GM12878 (cell line): ENCODE measurements around the gene GSG1.

Source experiments
- EGR1 ChIP-seq, 2 experiments: IDR thresholded peaks; 1 replicate in 1 of 2; 2 replicates in 1 of 2; pipeline ENCODE4 v1.6.1; 2011 to 2012; ENCODE audit warnings: low read depth in 2 of 2, low read length in 2 of 2, borderline replicate concordance in 1 of 2, mild to moderate bottlenecking in 1 of 2, moderate library complexity in 1 of 2
- EP300 ChIP-seq, 2 experiments: fragments of 150-350 bp in 1 of 2; IDR thresholded peaks; 2 replicates each; pipeline ENCODE4 v1.6.1; 2011 to 2012; ENCODE audit warnings: low read depth in 2 of 2, low read length in 2 of 2, borderline replicate concordance in 1 of 2, improper control_type of control experiment in 1 of 2, inconsistent platforms in 1 of 2; ENCODE audit not compliant: control insufficient read depth in 1 of 2
- FOXM1 ChIP-seq: IDR thresholded peaks from 2 replicates; pipeline ENCODE4 v1.6.1; 2012; ENCODE audit warnings: low read depth, mild to moderate bottlenecking, inconsistent platforms, low read length, moderate library complexity
- POLR2A ChIP-seq: IDR thresholded peaks from 2 replicates; pipeline ENCODE4 v1.6.1; 2011; ENCODE audit warnings: low read depth, mild to moderate bottlenecking, low read length
- POLR2AphosphoS5 ChIP-seq: IDR thresholded peaks from 2 replicates; pipeline ENCODE4 v1.6.1; 2011; ENCODE audit warnings: mild to moderate bottlenecking, low read length, inconsistent platforms
- SMC3 ChIP-seq: IDR thresholded peaks from 2 replicates; pipeline ENCODE4 v1.6.1; 2011; ENCODE audit warnings: low read length, improper control_type of control experiment, borderline replicate concordance
- SPI1 ChIP-seq: IDR thresholded peaks from 2 replicates; pipeline ENCODE4 v1.6.1; 2011; ENCODE audit warnings: low read depth, mild to moderate bottlenecking, low read length, moderate library complexity, borderline replicate concordance; ENCODE audit not compliant: insufficient read depth
- ZNF384 ChIP-seq: IDR thresholded peaks from 2 replicates; pipeline ENCODE4 v1.6.1; 2012; ENCODE audit warnings: low read depth, mild to moderate bottlenecking, low read length, improper control_type of control experiment, borderline replicate concordance
- TF ChIP-seq, protein P1 (sequence below), 3 experiments: IDR thresholded peaks in 2 of 3; conservative IDR thresholded peaks in 1 of 3; 2 replicates each; pipeline ENCODE4 v1.5.1; 2011; ENCODE audit warnings: low read depth in 3 of 3, low read length in 3 of 3, mild to moderate bottlenecking in 3 of 3, control low read depth in 2 of 3, moderate library complexity in 2 of 3, inconsistent platforms in 1 of 3, mixed read lengths in 1 of 3; ENCODE audit not compliant: control insufficient read depth in 2 of 3, insufficient read depth in 1 of 3; ENCODE audit errors: extremely low read depth in 1 of 3
- TF ChIP-seq, protein P2 (sequence below): IDR thresholded peaks from 2 replicates; pipeline ENCODE4 v1.6.1; 2012; ENCODE audit warnings: mild to moderate bottlenecking, low read depth, low read length
- TF ChIP-seq, protein P3 (sequence below): fragments of 450-650 bp; IDR thresholded peaks from 2 replicates; pipeline ENCODE4 v1.6.1; 2017; ENCODE audit warnings: mild to moderate bottlenecking
- TF ChIP-seq, protein P4 (sequence below): fragments of 450-650 bp; IDR thresholded peaks from 2 replicates; pipeline ENCODE4 v1.6.1; 2017; ENCODE audit warnings: antibody characterized with exemption, mild to moderate bottlenecking, moderate library complexity

DNA sequence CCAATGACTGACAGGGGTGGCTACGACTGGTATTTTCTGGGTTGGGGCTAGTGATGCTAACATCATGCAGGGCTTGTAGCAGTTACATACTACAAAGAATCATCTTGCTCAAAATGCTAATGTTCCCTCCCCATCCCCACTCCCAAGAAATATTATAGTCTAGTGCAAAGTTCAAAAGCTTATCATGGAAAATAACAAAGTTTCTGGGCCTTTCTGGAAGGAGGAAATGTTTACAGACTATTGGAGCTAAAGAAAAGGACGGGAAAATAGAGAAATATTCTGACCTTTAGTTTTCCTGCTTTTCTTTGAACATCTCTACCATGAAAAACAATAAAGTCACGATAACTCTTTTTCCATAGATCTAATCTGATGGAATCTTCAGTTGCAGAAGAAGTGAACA is 23.2 kb downstream of the GSG1 start:
- TF ChIP-seq SPI1 (no peak), FOXM1 (no peak), EGR1 (IDR thresholded peaks at IDR 0.05; ENCODE audit: borderline replicate concordance in 1 of 2, low read depth in 2 of 2, low read length in 2 of 2) (no peak), POLR2AphosphoS5 (no peak), ZNF384 (no peak), EP300 (IDR thresholded peaks at IDR 0.05; ENCODE audit: borderline replicate concordance in 1 of 2, control insufficient read depth in 1 of 2, low read depth in 2 of 2, low read length in 2 of 2) (no peak), POLR2A (no peak), SMC3 (no peak)
- TF ChIP-seq, protein P1, sequence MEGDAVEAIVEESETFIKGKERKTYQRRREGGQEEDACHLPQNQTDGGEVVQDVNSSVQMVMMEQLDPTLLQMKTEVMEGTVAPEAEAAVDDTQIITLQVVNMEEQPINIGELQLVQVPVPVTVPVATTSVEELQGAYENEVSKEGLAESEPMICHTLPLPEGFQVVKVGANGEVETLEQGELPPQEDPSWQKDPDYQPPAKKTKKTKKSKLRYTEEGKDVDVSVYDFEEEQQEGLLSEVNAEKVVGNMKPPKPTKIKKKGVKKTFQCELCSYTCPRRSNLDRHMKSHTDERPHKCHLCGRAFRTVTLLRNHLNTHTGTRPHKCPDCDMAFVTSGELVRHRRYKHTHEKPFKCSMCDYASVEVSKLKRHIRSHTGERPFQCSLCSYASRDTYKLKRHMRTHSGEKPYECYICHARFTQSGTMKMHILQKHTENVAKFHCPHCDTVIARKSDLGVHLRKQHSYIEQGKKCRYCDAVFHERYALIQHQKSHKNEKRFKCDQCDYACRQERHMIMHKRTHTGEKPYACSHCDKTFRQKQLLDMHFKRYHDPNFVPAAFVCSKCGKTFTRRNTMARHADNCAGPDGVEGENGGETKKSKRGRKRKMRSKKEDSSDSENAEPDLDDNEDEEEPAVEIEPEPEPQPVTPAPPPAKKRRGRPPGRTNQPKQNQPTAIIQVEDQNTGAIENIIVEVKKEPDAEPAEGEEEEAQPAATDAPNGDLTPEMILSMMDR (IDR thresholded peaks at IDR 0.05 in 2 of 3, conservative IDR thresholded peaks at IDR 0.05 in 1 of 3; ENCODE audit: control insufficient read depth in 2 of 3, extremely low read depth in 1 of 3, insufficient read depth in 1 of 3, low read depth in 3 of 3, low read length in 3 of 3), result no peak
- TF ChIP-seq, protein P2, sequence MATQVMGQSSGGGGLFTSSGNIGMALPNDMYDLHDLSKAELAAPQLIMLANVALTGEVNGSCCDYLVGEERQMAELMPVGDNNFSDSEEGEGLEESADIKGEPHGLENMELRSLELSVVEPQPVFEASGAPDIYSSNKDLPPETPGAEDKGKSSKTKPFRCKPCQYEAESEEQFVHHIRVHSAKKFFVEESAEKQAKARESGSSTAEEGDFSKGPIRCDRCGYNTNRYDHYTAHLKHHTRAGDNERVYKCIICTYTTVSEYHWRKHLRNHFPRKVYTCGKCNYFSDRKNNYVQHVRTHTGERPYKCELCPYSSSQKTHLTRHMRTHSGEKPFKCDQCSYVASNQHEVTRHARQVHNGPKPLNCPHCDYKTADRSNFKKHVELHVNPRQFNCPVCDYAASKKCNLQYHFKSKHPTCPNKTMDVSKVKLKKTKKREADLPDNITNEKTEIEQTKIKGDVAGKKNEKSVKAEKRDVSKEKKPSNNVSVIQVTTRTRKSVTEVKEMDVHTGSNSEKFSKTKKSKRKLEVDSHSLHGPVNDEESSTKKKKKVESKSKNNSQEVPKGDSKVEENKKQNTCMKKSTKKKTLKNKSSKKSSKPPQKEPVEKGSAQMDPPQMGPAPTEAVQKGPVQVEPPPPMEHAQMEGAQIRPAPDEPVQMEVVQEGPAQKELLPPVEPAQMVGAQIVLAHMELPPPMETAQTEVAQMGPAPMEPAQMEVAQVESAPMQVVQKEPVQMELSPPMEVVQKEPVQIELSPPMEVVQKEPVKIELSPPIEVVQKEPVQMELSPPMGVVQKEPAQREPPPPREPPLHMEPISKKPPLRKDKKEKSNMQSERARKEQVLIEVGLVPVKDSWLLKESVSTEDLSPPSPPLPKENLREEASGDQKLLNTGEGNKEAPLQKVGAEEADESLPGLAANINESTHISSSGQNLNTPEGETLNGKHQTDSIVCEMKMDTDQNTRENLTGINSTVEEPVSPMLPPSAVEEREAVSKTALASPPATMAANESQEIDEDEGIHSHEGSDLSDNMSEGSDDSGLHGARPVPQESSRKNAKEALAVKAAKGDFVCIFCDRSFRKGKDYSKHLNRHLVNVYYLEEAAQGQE, result no peak
- TF ChIP-seq, protein P3, sequence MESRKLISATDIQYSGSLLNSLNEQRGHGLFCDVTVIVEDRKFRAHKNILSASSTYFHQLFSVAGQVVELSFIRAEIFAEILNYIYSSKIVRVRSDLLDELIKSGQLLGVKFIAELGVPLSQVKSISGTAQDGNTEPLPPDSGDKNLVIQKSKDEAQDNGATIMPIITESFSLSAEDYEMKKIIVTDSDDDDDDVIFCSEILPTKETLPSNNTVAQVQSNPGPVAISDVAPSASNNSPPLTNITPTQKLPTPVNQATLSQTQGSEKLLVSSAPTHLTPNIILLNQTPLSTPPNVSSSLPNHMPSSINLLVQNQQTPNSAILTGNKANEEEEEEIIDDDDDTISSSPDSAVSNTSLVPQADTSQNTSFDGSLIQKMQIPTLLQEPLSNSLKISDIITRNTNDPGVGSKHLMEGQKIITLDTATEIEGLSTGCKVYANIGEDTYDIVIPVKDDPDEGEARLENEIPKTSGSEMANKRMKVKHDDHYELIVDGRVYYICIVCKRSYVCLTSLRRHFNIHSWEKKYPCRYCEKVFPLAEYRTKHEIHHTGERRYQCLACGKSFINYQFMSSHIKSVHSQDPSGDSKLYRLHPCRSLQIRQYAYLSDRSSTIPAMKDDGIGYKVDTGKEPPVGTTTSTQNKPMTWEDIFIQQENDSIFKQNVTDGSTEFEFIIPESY, result no peak
- TF ChIP-seq, protein P4, sequence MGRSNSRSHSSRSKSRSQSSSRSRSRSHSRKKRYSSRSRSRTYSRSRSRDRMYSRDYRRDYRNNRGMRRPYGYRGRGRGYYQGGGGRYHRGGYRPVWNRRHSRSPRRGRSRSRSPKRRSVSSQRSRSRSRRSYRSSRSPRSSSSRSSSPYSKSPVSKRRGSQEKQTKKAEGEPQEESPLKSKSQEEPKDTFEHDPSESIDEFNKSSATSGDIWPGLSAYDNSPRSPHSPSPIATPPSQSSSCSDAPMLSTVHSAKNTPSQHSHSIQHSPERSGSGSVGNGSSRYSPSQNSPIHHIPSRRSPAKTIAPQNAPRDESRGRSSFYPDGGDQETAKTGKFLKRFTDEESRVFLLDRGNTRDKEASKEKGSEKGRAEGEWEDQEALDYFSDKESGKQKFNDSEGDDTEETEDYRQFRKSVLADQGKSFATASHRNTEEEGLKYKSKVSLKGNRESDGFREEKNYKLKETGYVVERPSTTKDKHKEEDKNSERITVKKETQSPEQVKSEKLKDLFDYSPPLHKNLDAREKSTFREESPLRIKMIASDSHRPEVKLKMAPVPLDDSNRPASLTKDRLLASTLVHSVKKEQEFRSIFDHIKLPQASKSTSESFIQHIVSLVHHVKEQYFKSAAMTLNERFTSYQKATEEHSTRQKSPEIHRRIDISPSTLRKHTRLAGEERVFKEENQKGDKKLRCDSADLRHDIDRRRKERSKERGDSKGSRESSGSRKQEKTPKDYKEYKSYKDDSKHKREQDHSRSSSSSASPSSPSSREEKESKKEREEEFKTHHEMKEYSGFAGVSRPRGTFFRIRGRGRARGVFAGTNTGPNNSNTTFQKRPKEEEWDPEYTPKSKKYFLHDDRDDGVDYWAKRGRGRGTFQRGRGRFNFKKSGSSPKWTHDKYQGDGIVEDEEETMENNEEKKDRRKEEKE, result no peak
